Measurements from ENCODE around the gene PCBP4.

The PCBP4 gene

GRCh38 chr3:51970606-51971300 is 3.5 kb upstream of the PCBP4 start:
- no peak for DNase-seq

GRCh38 chr3:51969841-51970240 is 2.6 kb upstream of the PCBP4 start:
- DNase-seq: no peak

GRCh38 chr3:51968883-51969678 is 1.8 kb upstream of the PCBP4 start:
- no peak for DNase-seq

GRCh38 chr3:51968170-51968775 is 1.0 kb upstream of the PCBP4 start:
- no peak for DNase-seq

GRCh38 chr3:51966922-51967383 is 301 bp downstream of the PCBP4 start:
- DNase-seq: no peak

- no peak for DNase-seq
These were observed 768 bp downstream of the PCBP4 start for GRCh38 chr3:51966486-51966885.

DNA sequence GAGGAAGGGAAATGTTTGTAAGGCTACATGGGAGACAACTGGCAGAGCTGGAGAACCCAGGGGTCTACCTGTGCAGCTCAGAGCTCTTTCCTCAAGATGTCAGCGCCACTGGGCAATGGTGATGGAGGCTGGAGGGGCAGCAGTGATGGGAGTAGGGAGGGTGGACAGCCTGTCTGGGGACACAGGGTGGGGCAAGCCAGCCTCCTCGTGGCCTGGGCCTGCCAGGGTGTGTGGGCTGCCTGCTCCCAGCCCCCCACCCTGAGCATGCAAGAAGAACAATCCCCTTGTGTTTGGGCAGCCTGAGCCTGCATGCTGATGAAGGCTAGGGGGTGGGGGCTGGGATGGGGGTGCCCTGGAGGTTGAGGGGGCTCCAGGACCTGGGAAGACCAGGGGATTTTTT is 1.2 kb downstream of the PCBP4 start:
- no peak for DNase-seq

DNA sequence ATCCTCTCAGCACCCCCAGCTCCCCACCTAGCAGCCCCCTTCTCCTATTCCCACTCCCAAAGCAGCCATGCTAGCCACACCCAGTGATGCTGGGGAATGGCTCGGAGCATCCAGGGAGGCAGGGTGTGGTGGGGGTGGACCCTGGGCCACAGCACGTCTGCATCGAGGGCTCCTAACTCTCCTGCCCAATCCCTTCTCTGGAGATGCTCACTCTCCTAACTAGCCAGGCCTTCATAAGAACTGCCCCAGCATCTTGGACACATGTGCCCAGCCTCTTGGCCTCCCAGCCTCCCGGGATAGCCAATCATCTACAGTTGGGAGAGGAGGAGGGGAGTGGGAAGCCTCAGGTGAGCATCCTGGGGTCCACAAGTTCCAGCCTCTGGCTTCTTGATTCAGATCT is 2.7 kb downstream of the PCBP4 start:
- DNase-seq: no peak

DNA sequence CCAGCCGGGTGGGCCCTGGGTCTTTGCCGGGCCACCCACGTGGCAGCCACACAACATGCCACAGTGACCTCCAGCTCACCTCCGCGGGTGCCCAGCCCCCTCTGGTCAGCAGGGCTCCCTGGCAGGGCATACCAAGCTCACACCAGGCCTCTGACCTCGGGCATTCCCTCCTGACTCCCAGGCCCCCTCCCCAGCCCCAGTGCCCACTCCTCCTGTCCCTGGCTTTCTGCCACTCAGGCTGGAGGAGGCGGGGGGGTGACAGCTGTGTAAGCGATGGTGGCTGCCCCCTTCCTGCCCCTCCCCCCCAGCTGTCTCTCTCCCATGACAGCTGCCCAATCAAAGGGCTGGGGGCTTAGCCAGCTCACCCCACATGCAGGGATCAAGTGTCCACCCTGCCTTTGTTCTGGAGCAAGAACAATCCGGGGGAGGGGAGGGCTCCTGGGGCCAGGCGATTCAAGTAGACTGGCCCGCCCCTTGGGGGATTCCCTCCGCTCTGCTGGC is 3.3 kb downstream of the PCBP4 start:
- DNase-seq: no peak

- DNase-seq: no peak
These were observed 4.3 kb downstream of the PCBP4 start for GRCh38 chr3:51962854-51963530.

- DNase-seq: no peak
These were observed 5.4 kb downstream of the PCBP4 start for GRCh38 chr3:51961602-51962569.

- no peak for DNase-seq
These were observed 6.2 kb downstream of the PCBP4 start for GRCh38 chr3:51961011-51961410.

DNA sequence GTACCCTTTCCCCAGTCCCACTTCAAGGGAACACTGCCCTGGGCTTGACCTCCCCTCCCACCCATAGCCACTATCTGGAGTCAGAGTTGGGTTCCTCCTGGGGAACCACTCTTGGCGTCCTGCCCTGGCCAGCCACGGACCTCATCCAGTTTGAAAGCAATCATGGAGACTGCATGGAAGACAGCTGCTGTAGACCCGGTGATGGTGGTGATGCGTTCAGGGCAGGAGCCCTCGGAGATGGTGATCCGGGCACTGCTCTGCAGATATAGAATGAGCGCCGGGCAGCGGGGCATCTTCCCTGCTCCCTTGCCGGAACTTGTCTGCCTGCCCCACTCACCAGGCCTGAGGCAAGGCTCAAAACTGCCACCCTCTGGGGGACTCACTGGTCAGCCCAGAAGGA is 6.9 kb downstream of the PCBP4 start:
- no peak for DNase-seq

GRCh38 chr3:51959651-51960050 is 7.6 kb downstream of the PCBP4 start:
- DNase-seq: no peak

GRCh38 chr3:51958603-51959521 is 8.4 kb downstream of the PCBP4 start:
- DNase-seq: no peak

- no peak for DNase-seq
These were observed 9.6 kb downstream of the PCBP4 start for GRCh38 chr3:51957520-51958205.

- peak; percentile 39 for DNase-seq
These were observed 11.1 kb downstream of the PCBP4 start for GRCh38 chr3:51955893-51956770.

GRCh38 chr3:51955175-51955892 is 11.9 kb downstream of the PCBP4 start, which contains the start of gene GPR62:
GPR62 (plus strand) TSS chr3:51955381; CDS start chr3:51955653, 272 bp downstream.
- DNase-seq: no peak

Measured in CD4-positive, alpha-beta T cell treated with Interleukin-21 for 1 hour (primary cell).